ENCODE measurements around the gene SNRNP200.

- no peak for TF ChIP-seq EZH2 (IDR thresholded peaks at IDR 0.05; ENCODE audit: insufficient read depth, low read length)
- TF ChIP-seq, protein P1, sequence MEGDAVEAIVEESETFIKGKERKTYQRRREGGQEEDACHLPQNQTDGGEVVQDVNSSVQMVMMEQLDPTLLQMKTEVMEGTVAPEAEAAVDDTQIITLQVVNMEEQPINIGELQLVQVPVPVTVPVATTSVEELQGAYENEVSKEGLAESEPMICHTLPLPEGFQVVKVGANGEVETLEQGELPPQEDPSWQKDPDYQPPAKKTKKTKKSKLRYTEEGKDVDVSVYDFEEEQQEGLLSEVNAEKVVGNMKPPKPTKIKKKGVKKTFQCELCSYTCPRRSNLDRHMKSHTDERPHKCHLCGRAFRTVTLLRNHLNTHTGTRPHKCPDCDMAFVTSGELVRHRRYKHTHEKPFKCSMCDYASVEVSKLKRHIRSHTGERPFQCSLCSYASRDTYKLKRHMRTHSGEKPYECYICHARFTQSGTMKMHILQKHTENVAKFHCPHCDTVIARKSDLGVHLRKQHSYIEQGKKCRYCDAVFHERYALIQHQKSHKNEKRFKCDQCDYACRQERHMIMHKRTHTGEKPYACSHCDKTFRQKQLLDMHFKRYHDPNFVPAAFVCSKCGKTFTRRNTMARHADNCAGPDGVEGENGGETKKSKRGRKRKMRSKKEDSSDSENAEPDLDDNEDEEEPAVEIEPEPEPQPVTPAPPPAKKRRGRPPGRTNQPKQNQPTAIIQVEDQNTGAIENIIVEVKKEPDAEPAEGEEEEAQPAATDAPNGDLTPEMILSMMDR (IDR thresholded peaks at IDR 0.05; ENCODE audit: insufficient read depth, low read depth, low read length) = no peak
Observed at GRCh38 chr2:96273763-96274162, 31.6 kb downstream of the SNRNP200 start.

Data from astrocyte (in vitro differentiated cells and primary cell).